CD4-positive, alpha-beta T cell treated with Interleukin-6 at 100 ng/mL for 8 hours (primary cell): ENCODE measurements around the gene EHMT1.
"Not testable (repeated sequence)": the region's sequence is repeated elsewhere in the genome, so short reads cannot be mapped to it uniquely, and the experiment has no call there.

Experiments
- DNase-seq: peaks from one replicate; pipeline ENCODE4 v3.0.0-alpha.2; 2020; ENCODE audit warnings: mixed read lengths, low spot score

EHMT1 gene

DNA sequence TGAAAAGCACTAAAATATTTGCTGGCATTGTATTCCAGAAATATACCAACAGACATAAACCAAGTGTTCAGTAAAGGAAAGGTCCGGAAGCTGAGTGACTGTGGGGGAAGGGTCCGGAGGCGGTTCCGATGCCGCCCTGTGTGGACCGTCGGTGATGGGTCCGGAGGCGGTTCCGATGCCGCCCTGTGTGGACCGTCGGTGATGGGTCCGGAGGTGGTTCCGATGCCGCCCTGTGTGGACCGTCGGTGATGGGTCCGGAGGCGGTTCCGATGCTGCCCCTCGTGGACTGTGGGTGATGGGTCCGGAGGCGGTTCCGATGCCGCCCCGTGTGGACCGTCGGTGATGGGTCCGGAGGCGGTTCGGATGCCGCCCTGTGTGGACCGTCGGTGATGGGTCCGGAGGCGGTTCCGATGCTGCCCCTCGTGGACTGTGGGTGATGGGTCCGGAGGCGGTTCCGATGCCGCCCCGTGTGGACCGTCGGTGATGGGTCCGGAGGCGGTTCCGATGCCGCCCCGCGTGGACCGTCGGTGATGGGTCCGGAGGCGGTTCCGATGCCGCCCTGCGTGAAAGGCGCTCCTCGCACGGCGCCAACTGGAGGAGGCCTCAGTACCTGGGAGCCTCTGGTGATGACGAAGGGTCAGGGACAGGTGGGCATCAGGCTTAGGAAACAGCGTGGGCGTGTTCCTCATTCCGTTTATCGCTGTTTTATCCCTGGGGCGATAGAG lies 191.1 kb downstream of the EHMT1 start:
- not testable (repeated sequence) for DNase-seq

DNA sequence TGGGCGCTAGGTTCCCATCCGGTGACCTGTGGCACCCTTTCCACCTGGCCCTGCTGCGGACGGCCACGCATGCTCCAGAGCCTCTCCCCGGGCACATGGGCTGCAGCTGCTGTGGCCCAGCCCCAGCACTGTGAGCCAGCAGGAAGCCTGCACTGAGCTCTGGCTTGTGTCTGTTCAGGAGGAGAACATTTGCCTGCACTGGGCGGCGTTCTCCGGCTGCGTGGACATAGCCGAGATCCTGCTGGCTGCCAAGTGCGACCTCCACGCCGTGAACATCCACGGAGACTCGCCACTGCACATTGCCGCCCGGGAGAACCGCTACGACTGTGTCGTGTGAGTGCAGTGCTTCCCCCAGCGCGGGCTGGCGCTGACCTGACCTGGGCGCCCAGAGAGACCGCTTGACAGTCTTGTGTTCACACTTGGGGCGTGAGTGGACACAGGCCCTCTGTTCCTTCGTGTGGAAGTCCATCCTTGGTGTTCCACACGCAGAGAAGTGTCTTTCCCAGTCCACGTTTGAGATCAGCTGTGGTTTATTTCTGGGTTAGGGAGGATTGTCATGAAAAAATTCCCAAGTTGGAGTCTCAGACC lies 192.6 kb downstream of the EHMT1 start:
- DNase-seq: no peak

DNA sequence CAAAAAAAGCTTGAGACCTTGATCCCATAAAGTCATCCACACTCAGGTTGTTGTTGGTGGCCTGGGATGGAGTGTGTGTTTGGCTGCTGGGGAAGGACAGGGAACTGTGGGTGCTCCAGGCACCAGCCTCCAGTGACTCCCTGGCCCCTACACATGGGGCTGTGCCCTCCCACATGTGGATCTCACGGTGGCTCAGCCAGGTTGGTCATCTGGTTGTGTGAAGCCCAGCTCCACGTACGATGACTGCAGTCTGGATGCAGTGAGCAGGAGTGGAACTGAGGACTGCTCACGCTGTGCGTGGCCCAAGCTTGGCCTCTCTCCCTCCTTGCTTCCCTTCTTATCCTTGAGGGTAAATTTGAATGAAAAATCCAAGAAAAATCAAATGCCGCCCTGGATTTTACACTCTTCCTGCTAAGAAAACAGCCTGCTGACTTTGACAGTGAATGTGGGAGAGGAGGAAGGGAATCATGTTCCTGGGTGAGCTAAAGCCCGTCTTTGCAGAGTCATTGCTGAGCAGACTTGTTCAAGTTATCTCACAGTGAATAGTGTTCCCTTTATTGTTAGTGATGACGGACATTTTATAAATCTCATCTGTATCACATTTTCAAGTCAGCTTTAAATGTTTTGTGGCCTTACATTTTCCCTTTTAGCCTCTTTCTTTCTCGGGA lies 193.7 kb downstream of the EHMT1 start:
- no peak for DNase-seq

DNA sequence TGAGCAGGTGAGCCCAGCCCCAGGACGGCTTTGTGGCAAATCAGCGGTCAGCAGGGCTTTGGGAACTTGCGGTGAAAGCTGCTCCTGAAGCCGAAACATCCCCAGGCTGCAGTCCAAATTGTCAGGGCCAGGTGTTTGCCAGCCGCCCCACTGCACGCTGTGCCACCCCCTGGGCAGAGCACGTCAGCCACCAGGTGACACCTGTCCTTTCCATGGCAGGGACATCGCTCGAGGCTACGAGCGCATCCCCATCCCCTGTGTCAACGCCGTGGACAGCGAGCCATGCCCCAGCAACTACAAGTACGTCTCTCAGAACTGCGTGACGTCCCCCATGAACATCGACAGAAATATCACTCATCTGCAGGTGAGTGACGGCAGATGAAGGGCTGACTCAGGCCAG lies 194.4 kb downstream of the EHMT1 start:
- DNase-seq: no peak

DNA sequence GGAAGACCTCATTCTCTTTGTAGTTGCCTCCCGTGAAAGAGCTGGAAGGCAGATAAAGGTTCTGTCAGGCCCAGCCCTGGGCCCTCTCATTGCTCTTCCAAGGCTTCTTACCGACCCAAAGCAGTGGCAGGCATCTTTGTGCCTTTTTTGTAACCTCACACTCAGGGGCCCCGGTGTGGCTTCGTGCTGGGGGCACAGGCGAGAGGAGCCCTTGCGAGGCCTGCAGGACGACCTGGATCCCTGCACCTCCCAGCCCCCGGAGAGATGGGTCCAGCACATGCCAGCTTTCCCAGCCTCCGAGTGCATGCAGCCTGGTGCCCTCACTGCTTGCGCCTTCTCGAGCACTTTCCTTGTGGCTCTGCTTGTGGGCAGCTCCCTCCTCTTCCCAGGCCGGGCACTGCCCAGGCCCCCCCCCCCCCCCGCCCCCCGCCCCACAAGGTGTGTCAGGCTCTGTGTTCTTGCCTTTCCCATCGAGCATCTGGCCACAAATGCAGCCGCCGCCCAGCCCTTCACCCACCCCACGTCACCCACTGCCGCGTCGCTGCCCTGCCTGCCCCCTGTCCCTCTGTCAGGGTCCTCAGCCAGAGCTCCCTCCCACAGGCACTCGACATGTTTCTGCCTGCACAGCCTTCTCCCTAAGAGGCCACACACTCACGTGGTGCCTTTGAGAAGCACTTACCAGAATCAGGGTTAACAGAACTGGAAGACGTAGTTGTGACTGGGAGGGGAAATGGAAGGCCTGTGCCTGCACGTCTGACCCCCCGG lies 195.0 kb downstream of the EHMT1 start:
- DNase-seq: no peak

DNA sequence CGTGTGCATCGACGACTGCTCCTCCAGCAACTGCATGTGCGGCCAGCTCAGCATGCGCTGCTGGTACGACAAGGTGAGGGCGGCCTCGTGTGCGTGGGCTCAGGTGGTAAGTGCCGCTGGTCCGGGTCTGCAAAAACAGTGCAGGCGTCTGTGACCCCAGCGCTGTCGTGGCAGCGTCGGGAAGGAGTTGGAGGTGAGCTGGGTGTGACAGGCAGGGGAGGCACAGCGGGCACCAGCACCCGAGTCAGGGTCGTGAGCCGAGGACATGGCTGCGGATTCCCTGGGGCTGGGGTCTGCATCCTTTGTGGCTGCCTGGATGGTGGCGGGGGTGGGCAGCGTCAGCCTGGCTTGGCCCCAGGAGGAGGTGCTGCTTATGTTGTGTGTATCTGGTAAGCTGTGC lies 195.6 kb downstream of the EHMT1 start:
- DNase-seq: no peak

DNA sequence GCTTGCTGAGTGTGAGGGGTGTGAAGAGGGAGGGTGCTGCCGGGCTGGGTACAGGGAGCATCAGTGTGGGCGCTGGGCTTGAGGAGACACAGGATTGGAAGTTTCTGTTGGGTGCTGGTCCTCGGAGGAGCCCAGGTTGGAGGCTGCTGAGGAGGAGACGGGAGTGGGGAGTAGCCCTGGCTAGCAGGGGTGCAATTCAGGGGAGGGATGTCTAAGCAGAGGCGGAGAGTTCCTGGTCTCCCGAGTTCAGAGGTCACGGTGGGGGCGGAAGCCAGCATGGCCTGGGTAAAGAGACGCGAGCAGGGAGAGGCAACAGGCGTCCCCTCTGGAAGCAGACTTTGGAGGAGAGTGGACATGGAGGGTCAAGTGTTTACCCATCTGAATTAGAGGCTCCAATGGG lies 196.0 kb downstream of the EHMT1 start:
- no peak for DNase-seq

DNA sequence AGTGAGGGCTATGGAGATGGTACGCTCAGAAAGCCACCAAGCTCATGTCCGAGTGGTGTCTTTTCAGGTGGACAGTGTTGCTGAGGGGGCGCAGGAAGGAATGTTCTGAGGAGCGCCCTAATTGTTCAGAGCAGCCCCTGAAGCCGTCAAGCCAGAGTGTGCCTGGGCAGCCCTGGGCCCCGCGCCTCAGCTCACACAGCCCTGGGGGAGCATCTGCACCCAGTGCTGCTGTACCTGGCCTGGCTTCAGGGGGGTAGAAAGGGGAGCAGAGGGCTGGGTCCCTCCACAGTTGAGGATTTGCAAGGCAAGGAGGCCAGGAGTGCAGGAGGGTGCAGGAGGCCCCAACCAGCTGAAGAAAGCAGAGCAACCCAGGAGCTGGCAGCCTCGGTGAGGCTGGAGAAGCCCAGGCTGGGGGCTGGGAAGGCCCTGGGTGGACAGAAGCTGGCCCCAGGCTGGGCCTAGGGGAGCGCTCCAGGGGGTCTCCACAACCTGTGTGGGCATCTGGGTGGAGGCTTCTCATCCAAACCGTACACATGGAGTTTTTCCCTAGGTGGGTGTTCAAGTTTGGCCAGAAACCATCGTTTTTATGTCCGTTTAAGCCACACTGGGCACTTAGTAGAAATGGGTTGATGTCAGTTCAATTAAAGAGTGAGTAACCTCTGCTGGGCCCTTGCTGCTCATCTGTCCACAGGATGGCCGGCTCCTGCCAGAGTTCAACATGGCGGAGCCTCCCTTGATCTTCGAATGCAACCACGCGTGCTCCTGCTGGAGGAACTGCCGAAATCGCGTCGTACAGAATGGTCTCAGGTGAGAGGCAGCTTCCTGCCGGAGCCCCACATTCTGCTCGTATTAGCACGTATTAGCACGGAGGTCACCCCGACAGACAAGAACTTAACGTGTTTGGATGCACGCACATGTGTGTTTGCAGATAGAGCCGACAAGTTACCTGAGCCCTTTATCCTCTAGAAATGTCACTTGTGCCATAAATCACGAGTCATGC lies 196.8 kb downstream of the EHMT1 start:
- no peak for DNase-seq

DNA sequence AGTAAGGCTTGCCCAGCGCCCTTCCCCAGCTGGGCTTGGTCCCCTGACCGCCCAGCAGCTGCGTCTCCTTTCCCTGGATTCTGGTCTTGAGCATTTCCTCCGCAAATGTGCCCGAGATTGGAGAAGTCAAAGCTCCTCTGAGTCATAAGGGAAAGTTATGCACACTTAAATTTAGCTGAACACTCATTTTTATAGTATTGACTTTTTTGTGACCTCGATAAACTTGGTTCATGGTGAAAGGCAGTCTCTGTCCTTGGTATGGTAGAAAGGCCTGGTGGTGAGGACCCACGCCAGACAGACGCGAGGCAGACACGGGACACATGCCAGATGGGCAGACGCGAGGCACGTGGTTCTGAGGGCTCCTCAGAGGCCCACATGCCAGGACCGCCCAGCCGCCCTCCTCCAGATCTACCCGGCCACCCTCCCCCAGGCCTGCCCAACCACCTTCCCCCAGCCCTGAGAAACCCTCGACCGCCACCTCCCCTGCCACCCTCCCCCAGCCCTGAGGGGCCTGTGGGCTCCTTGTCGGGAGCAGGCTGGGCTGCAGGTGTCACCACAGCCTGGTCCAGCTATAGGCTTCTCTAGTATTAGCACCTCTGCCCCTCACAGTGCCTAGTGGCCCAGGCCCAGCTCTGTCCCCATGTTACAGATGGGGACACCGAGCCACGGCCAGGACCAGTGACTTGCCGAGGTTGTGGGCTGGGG lies 197.9 kb downstream of the EHMT1 start:
- DNase-seq: no peak

DNA sequence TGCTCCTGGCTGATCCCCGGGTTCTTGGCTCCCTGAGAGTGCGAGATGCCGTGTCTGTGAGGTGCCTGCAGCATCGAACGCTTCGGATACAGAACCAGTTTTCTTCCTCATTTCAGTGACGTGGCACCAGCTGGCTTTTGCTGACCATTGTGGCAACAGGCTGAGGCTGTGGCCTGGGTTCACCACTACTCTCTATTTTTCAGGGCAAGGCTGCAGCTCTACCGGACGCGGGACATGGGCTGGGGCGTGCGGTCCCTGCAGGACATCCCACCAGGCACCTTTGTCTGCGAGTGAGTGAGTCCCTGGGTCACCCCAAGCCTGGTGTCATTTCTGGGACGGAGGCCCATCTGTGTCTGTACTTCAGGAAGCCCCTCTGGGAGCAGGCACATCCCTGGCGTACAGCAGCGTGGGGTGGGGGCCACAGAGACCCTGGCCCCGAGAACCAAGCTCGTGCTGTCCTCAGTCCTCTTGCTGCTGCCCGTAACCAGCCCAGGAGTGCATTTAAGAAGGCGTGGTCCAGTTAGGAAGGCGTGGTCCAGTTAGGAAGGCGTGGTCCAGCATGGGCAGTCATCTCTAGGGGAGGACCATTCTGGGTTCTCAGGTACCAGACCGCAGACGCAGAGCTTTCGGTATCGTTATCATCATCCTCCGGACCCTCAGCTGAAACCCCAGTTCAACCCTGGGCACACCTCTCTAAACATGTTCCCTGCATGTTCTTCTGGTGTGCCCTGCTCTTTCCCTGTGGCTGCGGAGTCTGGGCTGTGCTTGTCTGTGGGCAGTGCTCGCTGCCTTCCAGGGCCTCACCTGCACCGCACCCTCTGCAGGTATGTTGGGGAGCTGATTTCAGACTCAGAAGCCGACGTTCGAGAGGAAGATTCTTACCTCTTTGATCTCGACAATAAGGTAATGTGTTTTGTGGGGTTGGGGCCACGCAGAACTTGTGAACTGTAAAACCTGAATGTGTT lies 198.7 kb downstream of the EHMT1 start:
- no peak for DNase-seq

DNA sequence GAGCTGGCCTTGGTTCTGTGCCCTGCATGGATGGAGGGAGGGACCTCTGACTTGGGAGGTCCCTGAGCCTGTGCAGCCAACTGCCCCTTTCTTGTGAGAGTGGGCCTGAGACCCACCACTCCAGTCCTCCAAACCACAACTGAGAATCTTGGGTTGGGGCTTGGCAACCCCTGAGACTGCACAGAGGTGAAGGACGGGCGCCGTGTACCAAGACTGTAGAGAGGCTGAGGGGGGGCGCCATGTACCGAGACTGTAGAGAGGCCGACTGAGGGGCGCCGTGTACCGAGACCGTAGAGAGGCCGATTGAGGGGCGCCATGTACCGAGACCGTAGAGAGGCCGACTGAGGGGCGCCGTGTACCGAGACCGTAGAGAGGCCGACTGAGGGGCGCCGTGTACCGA lies 199.5 kb downstream of the EHMT1 start:
- DNase-seq: no peak

DNA sequence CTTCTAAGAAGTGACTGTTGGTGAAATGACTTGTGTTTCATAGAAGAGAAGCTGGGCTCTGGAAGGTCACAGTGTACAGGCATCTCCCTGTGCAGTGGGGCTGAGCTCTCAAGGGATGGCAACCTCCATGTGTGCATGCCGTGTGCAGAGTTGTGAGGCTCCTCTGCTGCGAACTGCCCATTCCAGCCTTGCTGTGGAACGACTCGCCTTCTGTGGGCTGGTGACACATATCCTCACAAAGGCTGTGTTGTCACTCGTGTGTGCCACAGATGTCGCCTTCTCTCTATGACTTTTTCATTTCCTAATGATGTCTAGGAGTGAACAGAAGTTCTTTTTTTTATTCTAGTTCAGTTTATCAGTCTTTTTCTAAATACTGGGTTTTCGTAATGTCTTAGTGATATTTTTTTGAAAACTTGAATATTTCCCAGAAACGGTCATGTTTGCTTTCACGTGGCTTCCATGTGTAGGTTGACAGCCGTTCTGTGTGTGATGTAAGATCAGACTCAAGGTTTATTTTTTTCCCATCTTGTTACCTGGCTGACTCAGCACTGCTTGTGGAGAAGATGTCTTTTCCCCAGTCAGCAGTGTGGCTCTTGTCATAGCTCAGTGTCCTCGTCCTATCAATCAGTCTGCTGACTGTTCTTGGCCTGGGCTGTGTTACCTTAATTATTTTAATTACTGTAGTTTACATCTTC lies 201.5 kb downstream of the EHMT1 start:
- no peak for DNase-seq

DNA sequence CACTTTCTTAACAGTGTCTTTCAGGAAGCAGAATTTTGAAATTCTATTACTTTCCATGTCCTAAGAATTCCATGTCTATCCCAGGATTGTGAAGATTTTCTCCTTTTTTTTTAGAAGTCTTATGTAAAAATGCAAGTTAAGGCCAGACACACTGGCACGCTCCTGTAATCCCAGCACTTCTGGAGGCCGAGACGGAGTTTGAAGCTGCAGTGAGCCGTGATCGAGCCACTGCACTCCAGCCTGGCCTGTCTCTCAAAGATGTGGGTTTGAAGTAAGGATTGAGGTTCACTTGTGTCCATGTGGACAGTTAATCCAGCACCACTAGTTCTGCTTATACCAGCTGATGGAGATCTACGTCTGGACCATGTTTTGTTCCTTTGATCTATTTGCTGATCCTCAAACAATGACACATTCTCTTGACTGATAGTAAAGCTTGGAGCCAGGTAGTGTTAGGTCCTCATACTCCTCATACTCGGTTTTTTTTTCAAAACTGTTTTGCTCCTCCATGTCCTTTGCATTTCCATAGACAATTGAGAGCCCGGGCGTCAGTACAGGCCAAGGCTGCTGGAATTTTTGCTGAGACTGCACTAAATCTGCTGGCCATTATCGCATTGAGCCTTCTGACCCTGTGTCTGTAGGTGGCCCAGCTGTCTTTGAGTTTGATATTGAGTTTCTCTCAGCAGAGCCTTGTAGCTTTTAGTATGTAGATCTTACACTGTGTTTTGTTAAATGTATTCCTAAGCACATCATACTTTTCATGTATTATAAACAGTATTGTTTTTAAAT lies 205.4 kb downstream of the EHMT1 start:
- no peak for DNase-seq

DNA sequence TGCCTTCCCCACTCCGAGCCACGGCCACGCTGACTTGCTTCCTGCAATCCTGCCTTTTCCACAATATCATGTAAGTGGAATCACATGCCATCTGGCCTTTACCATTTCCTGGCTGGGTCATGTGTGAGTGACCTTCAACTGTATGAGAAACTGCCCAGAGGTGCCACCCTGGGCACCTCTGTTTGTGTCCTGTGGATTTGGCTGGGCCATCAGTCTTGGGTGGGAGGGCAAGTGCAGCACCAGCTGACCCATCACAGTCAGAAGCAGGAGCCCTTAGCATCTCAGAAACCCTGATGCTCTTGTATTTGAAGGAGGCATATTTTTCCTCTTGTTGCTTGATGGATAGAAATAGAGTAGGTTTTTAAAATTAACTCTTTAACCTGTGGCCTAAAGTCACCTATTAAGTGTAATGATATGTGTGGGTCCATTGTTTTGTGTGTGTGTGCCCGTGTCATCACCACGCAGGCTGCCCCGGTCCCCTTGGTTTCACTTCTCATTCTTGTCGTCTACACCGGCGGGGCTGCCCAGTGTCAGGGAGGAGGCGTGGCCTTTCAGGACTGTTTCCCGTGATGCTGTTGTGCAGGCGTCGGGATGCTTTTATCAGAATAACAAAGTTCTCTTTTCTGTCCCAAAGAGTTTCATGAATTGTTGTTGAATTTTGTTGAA lies 206.7 kb downstream of the EHMT1 start:
- no peak for DNase-seq

DNA sequence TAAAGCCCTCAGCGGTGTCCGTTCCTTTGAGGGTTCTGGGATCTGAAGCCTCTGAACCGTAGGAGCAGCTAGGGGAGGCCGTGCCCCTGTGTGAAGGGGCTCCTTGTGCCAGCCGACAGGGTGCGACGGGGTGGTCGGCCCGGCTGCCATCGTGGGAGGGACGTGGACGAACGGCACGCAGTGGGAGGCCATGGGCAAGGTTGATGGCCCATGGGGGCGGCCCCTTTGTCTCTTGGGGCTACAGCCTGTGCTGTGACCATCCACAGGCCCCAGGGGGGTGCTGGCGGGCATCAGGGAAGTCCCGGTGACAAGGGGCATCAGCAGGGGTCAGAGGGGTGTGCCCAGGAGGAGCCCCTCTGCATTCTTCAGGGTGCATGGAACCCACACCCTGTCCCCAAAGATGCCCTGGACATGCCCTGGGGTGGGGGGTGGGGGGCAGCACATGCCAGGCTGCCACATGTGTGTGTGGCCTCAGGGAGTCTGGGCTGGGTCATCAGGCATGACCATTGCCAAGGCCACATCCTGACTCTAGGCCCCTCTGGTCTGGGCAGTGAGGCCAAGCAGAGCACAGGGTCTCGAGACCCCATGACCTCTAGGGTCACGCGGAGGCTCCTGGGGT lies 209.2 kb downstream of the EHMT1 start:
- no peak for DNase-seq

DNA sequence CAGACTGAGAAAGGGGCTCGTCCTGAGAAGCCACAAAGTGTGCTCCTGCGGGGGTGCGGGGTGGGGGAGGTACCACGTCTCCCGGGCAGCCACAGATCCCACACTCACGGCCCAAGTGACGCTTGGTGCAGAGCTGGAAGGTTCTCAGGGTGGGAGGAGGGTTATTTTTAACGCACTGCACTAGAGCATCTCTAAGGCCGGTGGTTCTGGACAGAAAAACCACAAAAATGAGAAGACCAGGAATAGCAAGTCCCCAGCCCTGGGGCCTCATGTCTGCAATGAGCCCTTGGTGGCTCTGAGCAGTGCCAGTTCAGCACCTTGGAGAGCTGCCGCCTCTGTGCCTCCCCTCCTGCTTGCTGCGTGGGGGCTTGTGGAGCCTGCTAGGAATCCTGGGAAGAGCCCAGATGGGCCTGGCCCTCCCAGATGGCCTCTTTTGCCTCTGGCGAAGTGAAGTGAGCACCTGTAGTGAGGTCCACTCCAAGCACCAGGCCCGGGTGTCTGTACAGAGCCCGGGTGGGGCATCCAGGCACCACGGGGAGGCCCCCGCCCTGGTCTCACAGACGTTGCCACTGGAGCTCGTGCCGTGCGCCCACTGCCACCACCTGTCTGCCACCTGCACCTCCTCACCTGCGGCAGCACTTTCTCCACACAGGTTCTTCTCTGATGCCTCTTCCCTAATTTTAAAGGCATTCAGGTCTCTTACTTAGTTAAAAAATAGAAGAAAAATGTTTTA lies 209.9 kb downstream of the EHMT1 start:
- no peak for DNase-seq
